Measurements from ENCODE around the gene EPS8L2.

The EPS8L2 gene

DNA sequence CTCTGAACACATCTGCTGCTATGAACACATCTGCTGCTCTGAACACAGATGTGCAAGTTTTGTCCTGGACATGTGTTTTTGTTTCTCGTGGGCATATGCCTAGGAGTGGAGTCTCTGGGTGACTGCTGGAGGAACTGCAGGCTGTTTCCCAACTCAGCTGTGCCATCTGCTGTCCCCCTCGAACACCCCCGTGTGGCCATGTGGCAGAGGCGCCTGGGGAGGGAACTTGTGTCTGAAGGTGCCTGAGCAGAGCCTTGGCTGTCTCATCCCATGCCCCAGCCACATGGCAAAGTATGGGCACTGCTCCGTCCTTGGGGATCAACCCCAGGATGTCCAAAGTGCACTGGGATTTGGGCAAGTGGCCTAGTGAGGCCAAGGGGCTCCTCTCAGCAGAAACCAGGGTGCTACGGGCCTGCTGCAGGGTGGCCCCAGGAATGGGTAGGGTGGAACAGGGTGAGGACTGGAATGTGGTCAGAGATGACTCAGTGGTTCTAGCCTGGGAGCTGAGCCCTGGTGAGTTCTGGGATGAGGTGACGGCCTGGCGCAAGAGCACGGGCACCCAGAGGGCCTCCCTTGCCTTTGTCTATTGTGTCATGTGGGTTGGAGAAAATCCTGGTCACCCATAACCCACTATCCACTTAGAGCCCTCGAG is 56.5 kb downstream of the EPS8L2 start:
- Histone ChIP-seq H3K4me3 (replicated peaks; ENCODE audit: insufficient read depth, low read length) (no peak overlapping the region), H3K27ac (replicated peaks) (peak overlapping the region; percentile 40), H3K27me3 (ENCODE audit: insufficient read depth, poor library complexity, severe bottlenecking) (no peaks in the 10 kb centered on the region)
- TF ChIP-seq SPI1 (IDR thresholded peaks at IDR 0.05; ENCODE audit: borderline replicate concordance, low read depth) (peak; percentile 62; the same call in 1 of the 2 replicates), GABPA (IDR thresholded peaks at IDR 0.05; ENCODE audit: low read depth) (no peak), POLR2AphosphoS5 (IDR thresholded peaks at IDR 0.05; ENCODE audit: low read depth) (peak; percentile 96)
- TF ChIP-seq, protein P1, sequence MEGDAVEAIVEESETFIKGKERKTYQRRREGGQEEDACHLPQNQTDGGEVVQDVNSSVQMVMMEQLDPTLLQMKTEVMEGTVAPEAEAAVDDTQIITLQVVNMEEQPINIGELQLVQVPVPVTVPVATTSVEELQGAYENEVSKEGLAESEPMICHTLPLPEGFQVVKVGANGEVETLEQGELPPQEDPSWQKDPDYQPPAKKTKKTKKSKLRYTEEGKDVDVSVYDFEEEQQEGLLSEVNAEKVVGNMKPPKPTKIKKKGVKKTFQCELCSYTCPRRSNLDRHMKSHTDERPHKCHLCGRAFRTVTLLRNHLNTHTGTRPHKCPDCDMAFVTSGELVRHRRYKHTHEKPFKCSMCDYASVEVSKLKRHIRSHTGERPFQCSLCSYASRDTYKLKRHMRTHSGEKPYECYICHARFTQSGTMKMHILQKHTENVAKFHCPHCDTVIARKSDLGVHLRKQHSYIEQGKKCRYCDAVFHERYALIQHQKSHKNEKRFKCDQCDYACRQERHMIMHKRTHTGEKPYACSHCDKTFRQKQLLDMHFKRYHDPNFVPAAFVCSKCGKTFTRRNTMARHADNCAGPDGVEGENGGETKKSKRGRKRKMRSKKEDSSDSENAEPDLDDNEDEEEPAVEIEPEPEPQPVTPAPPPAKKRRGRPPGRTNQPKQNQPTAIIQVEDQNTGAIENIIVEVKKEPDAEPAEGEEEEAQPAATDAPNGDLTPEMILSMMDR (IDR thresholded peaks at IDR 0.05; ENCODE audit: insufficient read depth, low read length): peak; percentile 50
- TF ChIP-seq, protein P2, sequence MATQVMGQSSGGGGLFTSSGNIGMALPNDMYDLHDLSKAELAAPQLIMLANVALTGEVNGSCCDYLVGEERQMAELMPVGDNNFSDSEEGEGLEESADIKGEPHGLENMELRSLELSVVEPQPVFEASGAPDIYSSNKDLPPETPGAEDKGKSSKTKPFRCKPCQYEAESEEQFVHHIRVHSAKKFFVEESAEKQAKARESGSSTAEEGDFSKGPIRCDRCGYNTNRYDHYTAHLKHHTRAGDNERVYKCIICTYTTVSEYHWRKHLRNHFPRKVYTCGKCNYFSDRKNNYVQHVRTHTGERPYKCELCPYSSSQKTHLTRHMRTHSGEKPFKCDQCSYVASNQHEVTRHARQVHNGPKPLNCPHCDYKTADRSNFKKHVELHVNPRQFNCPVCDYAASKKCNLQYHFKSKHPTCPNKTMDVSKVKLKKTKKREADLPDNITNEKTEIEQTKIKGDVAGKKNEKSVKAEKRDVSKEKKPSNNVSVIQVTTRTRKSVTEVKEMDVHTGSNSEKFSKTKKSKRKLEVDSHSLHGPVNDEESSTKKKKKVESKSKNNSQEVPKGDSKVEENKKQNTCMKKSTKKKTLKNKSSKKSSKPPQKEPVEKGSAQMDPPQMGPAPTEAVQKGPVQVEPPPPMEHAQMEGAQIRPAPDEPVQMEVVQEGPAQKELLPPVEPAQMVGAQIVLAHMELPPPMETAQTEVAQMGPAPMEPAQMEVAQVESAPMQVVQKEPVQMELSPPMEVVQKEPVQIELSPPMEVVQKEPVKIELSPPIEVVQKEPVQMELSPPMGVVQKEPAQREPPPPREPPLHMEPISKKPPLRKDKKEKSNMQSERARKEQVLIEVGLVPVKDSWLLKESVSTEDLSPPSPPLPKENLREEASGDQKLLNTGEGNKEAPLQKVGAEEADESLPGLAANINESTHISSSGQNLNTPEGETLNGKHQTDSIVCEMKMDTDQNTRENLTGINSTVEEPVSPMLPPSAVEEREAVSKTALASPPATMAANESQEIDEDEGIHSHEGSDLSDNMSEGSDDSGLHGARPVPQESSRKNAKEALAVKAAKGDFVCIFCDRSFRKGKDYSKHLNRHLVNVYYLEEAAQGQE (IDR thresholded peaks at IDR 0.05; ENCODE audit: insufficient replicate concordance, low read depth): peak; percentile 23
- peak; percentile 79 to 95 for DNase-seq (ENCODE audit: low read depth in 1 of 2, low spot score in 1 of 2)

GRCh38 chr11:763073-763463 is 57.0 kb downstream of the EPS8L2 start:
- Histone ChIP-seq H3K27me3 (ENCODE audit: insufficient read depth, poor library complexity, severe bottlenecking) (no peaks in the 10 kb centered on the region), H3K27ac (replicated peaks) (no peak overlapping the region), H3K4me3 (replicated peaks; ENCODE audit: insufficient read depth, low read length) (no peak overlapping the region)
- no peak for DNase-seq (ENCODE audit: low read depth in 1 of 2, low spot score in 1 of 2)
- TF ChIP-seq, protein P2 (IDR thresholded peaks at IDR 0.05; ENCODE audit: insufficient replicate concordance, low read depth): no peak
- no peak for TF ChIP-seq GABPA (IDR thresholded peaks at IDR 0.05; ENCODE audit: low read depth)
- TF ChIP-seq SPI1 (IDR thresholded peaks at IDR 0.05; ENCODE audit: borderline replicate concordance, low read depth): no peak
- no peak for TF ChIP-seq POLR2AphosphoS5 (IDR thresholded peaks at IDR 0.05; ENCODE audit: low read depth)
- TF ChIP-seq, protein P1 (IDR thresholded peaks at IDR 0.05; ENCODE audit: insufficient read depth, low read length): no peak

GRCh38 chr11:763549-764321 is 57.7 kb downstream of the EPS8L2 start:
- Histone ChIP-seq H3K27ac (replicated peaks) (no peak overlapping the region), H3K4me3 (replicated peaks; ENCODE audit: insufficient read depth, low read length) (no peak overlapping the region), H3K27me3 (ENCODE audit: insufficient read depth, poor library complexity, severe bottlenecking) (no peaks in the 10 kb centered on the region)
- no peak for DNase-seq (ENCODE audit: low read depth in 1 of 2, low spot score in 1 of 2)
- TF ChIP-seq, protein P1 (IDR thresholded peaks at IDR 0.05; ENCODE audit: insufficient read depth, low read length): no peak
- peak; percentile 48; the same call in 1 of the 2 replicates for TF ChIP-seq POLR2AphosphoS5 (IDR thresholded peaks at IDR 0.05; ENCODE audit: low read depth)

All from HL-60 (cell line).